ENCODE results near the gene STX19. TPM values are rescaled to one million over a fixed set of nuclear protein-coding genes. Genes with fewer than 3 reads are reported as not detected.

STX19 gene, protein sequence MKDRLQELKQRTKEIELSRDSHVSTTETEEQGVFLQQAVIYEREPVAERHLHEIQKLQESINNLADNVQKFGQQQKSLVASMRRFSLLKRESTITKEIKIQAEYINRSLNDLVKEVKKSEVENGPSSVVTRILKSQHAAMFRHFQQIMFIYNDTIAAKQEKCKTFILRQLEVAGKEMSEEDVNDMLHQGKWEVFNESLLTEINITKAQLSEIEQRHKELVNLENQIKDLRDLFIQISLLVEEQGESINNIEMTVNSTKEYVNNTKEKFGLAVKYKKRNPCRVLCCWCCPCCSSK
- total RNA-seq (not detected), polyA plus RNA-seq (under 1 TPM in 1 of 4 donors, not detected in 3; 0.95 TPM)

DNA sequence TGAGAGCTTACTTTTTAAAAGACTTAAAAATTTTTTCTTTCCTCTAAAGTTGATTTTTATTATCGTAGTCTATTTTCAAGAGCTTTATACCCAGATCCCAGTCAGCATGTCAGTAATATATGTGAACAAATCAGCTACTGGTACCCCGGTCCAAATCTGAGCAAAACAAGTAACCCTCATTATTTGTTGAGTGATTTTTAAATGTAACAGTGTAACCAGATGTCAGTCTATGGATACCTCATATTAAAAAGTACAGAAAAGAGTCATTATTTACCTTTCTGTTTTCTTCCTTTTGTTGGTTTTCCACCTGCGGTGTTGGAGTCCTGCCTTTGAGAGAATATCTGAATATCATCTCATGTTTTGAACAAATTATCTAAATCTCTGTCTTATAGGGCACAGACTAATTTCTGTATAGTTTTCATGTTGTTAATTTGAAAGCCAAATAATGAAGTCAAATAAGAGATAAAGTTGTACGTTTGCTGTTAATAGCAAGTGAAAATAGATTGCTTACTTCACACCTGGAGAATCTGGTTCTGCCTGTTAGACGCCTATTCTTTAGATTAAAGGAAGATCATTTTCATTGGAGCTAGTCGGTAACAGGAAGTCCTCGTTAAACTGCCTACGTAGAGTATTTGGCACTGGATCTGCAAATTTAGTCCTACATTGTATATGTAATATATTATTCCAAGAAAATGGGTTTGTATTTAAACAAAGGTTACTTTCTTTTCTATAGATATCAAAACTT lies at the start of gene STX19:
Gene STX19, minus strand, starts transcription at position 505 of the 745 bp plus-strand sequence. CDS start 13,328 bp downstream, outside the sequence.
- DNase-seq (no peak), ATAC-seq (ENCODE audit: low read depth in 2 of 2) (no peak)
- H3K27ac Mint-ChIP-seq = no peak within 1 kb of the TSS
- no peaks in the 10 kb centered on the region for H3K36me3 ChIP-seq (ENCODE audit: control insufficient read depth, insufficient read depth, low read length)
- H3K9me3 Mint-ChIP-seq = no peaks in the 10 kb centered on the region
- no peaks in the 10 kb centered on the region for H3K4me1 Mint-ChIP-seq
- no peaks in the 10 kb centered on the region for H3K9me3 ChIP-seq (ENCODE audit: control insufficient read depth in 2 of 2, low read length in 2 of 2)
- H3K27me3 Mint-ChIP-seq = no peaks in the 10 kb centered on the region
- no peaks in the 10 kb centered on the region for H3K4me1 ChIP-seq (ENCODE audit: control insufficient read depth, insufficient read depth, low read length, poor library complexity, severe bottlenecking)
- peaks cover 6% of the 10 kb centered on the region for H3K36me3 Mint-ChIP-seq
- H3K4me3 Mint-ChIP-seq = no peak within 1 kb of the TSS
- H3K27ac ChIP-seq (ENCODE audit: insufficient read depth, low read length, poor library complexity, severe bottlenecking) = no peak within 1 kb of the TSS
- H3K4me3 ChIP-seq (ENCODE audit: low read depth, low read length) = no peak within 1 kb of the TSS
- H3K27me3 ChIP-seq (ENCODE audit: control insufficient read depth, insufficient read depth, low read length) = no peaks in the 10 kb centered on the region

DNA sequence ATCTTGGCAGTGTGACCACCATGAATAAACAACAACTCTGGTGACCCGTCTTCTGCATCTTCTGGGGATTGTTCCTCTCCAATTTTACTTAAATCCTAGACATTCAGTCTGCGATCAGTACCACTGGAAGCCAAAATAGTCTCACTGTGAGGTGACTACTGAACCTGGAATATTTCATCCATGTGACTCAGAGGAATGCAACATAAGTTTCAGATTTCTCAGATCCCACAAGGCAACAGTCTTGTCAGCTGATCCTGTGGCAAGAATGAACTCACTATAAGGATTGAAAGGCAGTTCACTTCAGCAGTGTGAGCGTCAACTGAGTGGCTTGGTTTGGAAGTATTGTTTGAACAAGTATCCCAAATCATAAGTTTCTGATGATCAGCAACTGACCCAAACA lies 47.7 kb upstream of the STX19 start:
- Histone ChIP-seq H3K4me1 (ENCODE audit: control insufficient read depth, insufficient read depth, low read length, poor library complexity, severe bottlenecking) (peaks cover 15% of the 10 kb centered on the region), H3K27me3 (ENCODE audit: control insufficient read depth, insufficient read depth, low read length) (no peaks in the 10 kb centered on the region), H3K4me3 (ENCODE audit: low read depth, low read length) (no peak overlapping the region), H3K27ac (ENCODE audit: insufficient read depth, low read length, poor library complexity, severe bottlenecking) (no peak overlapping the region), H3K36me3 (ENCODE audit: control insufficient read depth, insufficient read depth, low read length) (peaks cover 15% of the 10 kb centered on the region), H3K9me3 (ENCODE audit: control insufficient read depth in 2 of 2, low read length in 2 of 2) (no peaks in the 10 kb centered on the region)
- peaks cover 26 to 81% (median 60%) of the 10 kb centered on the region in 4 donors for H3K4me1 Mint-ChIP-seq
- peaks cover 43% of the 10 kb centered on the region for H3K36me3 Mint-ChIP-seq
- H3K4me3 Mint-ChIP-seq = no peak overlapping the region
- no peak overlapping the region for H3K27ac Mint-ChIP-seq
- DNase-seq (no peak), ATAC-seq (ENCODE audit: low read depth in 2 of 2) (no peak)
- H3K27me3 Mint-ChIP-seq = no peaks in the 10 kb centered on the region
- peaks cover 0 to 4% (median 0%) of the 10 kb centered on the region in 7 donors for H3K9me3 Mint-ChIP-seq

DNA sequence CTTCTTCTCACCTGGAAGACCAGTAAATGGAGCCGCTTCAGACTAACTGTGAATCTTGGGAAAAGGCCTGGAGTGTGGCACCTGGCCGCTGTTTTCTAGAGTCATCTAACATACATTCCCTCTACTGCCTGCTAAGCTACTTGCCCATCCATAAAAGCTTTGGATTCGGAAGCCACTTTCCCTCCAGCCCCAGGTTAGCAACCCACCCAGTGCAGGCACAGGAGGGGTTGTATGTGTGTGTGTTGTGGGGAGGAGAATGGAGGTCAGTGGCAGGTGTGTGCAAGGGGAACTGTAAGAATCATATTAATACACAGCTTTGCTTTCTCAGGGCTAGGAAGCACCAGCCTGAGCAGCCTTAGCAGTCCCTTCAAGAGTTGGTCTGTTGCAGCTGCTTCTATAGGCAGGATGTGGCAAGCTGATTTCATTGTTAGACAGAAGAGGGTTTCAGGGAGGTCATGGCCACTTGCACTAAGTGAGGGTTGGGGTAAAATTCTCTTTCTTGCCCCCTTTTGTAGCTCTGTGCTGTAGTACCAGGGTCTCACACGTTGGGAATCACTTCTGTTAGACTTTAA lies 43.4 kb upstream of the STX19 start:
- peak overlapping the region in 2 of 3 donors; percentile 68 to 78 for H3K27ac Mint-ChIP-seq
- peaks cover 0 to 1% (median 0%) of the 10 kb centered on the region in 7 donors for H3K9me3 Mint-ChIP-seq
- peak; percentile 71 to 83 for ATAC-seq (ENCODE audit: low read depth in 2 of 2)
- no peak overlapping the region for H3K27ac ChIP-seq (ENCODE audit: insufficient read depth, low read length, poor library complexity, severe bottlenecking)
- peaks cover 17% of the 10 kb centered on the region for H3K36me3 ChIP-seq (ENCODE audit: control insufficient read depth, insufficient read depth, low read length)
- no peak overlapping the region for H3K4me3 Mint-ChIP-seq
- H3K4me3 ChIP-seq (ENCODE audit: low read depth, low read length) = no peak overlapping the region
- peaks cover 4% of the 10 kb centered on the region for H3K4me1 ChIP-seq (ENCODE audit: control insufficient read depth, insufficient read depth, low read length, poor library complexity, severe bottlenecking)
- no peaks in the 10 kb centered on the region for H3K27me3 ChIP-seq (ENCODE audit: control insufficient read depth, insufficient read depth, low read length)
- H3K36me3 Mint-ChIP-seq = peaks cover 51% of the 10 kb centered on the region
- no peaks in the 10 kb centered on the region for H3K9me3 ChIP-seq (ENCODE audit: control insufficient read depth in 2 of 2, low read length in 2 of 2)
- DNase-seq = peak in 1 of 3 donors; percentile 67
- H3K27me3 Mint-ChIP-seq = no peaks in the 10 kb centered on the region
- H3K4me1 Mint-ChIP-seq = peaks cover 39 to 68% (median 58%) of the 10 kb centered on the region in 4 donors

DNA sequence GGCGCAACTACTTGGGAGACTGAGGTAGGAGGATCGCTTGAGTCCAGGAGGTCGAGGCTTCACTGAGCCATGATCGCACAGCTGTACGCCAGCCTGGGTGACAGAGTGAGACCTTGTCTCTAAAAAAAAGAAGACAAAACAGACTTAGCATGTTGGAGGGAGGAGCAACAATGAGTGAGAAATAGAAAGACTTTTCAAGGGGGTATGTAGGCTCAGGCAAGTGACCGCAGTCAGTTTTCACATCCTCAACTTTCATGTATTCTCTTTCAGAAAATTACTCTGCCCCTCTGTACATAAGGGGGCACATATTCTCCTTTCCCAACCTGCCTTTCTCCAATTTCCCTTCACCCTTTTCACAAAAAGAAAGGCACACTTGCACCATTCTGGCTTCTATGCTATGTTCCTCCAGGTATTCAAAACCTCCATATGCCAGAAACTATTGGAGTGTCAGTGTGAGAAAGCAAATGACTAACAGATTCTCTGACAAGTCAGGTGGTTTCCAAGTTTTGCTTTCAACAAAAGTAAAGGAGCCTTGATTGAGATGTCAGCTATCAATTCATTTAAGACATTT lies 42.0 kb upstream of the STX19 start:
- peaks cover 0 to 1% (median 0%) of the 10 kb centered on the region in 7 donors for H3K9me3 Mint-ChIP-seq
- H3K4me3 Mint-ChIP-seq = no peak overlapping the region
- ATAC-seq (ENCODE audit: low read depth in 2 of 2) (no peak), DNase-seq (no peak)
- H3K4me1 Mint-ChIP-seq = peaks cover 51 to 79% (median 67%) of the 10 kb centered on the region in 4 donors
- no peak overlapping the region for H3K27ac Mint-ChIP-seq
- Histone ChIP-seq H3K9me3 (ENCODE audit: control insufficient read depth in 2 of 2, low read length in 2 of 2) (no peaks in the 10 kb centered on the region), H3K4me3 (ENCODE audit: low read depth, low read length) (no peak overlapping the region), H3K4me1 (ENCODE audit: control insufficient read depth, insufficient read depth, low read length, poor library complexity, severe bottlenecking) (peaks cover 14% of the 10 kb centered on the region), H3K36me3 (ENCODE audit: control insufficient read depth, insufficient read depth, low read length) (peaks cover 12% of the 10 kb centered on the region), H3K27ac (ENCODE audit: insufficient read depth, low read length, poor library complexity, severe bottlenecking) (no peak overlapping the region), H3K27me3 (ENCODE audit: control insufficient read depth, insufficient read depth, low read length) (no peaks in the 10 kb centered on the region)
- H3K27me3 Mint-ChIP-seq = no peaks in the 10 kb centered on the region
- peaks cover 43% of the 10 kb centered on the region for H3K36me3 Mint-ChIP-seq

DNA sequence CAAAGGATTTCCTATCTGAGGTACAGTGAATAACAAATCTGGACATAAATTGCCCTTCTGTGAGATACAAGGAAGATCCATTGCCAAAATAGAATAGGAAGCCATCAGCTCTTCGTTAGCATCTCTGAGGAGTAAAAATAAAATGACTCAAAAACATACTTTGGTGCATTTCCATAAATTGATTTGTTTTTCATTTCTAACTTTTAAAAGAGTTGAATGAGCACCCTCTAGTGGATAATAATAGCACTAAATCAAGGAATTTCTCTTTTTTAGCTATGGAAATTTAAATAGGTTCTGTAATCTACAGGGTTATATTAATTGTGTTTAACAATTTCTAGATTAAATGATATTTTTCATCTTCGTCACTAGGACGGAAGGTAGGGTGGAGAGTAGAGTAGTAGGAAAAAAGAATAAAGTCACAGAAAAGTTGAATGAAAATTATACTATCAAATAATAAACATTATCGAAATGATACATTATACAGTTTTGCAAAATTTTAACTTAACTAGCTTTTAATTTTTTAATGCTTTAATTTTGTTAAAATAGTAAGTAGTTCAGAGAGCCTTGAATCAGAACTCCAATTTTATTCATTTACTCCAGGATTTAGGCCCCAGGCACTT lies 40.9 kb upstream of the STX19 start:
- ATAC-seq (ENCODE audit: low read depth in 2 of 2) = no peak
- H3K36me3 Mint-ChIP-seq = peaks cover 48% of the 10 kb centered on the region
- peak in 2 of 3 donors; percentile 30 to 38 for DNase-seq
- H3K9me3 ChIP-seq (ENCODE audit: control insufficient read depth in 2 of 2, low read length in 2 of 2) = no peaks in the 10 kb centered on the region
- H3K36me3 ChIP-seq (ENCODE audit: control insufficient read depth, insufficient read depth, low read length) = peaks cover 12% of the 10 kb centered on the region
- H3K27me3 ChIP-seq (ENCODE audit: control insufficient read depth, insufficient read depth, low read length) = no peaks in the 10 kb centered on the region
- no peaks in the 10 kb centered on the region for H3K27me3 Mint-ChIP-seq
- H3K4me3 Mint-ChIP-seq = peak overlapping the region in 2 of 4 donors; percentile 29 to 66
- no peak overlapping the region for H3K27ac ChIP-seq (ENCODE audit: insufficient read depth, low read length, poor library complexity, severe bottlenecking)
- H3K4me3 ChIP-seq (ENCODE audit: low read depth, low read length) = no peak overlapping the region
- H3K4me1 ChIP-seq (ENCODE audit: control insufficient read depth, insufficient read depth, low read length, poor library complexity, severe bottlenecking) = peaks cover 25% of the 10 kb centered on the region
- peaks cover 0 to 1% (median 0%) of the 10 kb centered on the region in 7 donors for H3K9me3 Mint-ChIP-seq
- peaks cover 52 to 81% (median 71%) of the 10 kb centered on the region in 4 donors for H3K4me1 Mint-ChIP-seq
- peak overlapping the region in 1 of 3 donors; percentile 38 for H3K27ac Mint-ChIP-seq

DNA sequence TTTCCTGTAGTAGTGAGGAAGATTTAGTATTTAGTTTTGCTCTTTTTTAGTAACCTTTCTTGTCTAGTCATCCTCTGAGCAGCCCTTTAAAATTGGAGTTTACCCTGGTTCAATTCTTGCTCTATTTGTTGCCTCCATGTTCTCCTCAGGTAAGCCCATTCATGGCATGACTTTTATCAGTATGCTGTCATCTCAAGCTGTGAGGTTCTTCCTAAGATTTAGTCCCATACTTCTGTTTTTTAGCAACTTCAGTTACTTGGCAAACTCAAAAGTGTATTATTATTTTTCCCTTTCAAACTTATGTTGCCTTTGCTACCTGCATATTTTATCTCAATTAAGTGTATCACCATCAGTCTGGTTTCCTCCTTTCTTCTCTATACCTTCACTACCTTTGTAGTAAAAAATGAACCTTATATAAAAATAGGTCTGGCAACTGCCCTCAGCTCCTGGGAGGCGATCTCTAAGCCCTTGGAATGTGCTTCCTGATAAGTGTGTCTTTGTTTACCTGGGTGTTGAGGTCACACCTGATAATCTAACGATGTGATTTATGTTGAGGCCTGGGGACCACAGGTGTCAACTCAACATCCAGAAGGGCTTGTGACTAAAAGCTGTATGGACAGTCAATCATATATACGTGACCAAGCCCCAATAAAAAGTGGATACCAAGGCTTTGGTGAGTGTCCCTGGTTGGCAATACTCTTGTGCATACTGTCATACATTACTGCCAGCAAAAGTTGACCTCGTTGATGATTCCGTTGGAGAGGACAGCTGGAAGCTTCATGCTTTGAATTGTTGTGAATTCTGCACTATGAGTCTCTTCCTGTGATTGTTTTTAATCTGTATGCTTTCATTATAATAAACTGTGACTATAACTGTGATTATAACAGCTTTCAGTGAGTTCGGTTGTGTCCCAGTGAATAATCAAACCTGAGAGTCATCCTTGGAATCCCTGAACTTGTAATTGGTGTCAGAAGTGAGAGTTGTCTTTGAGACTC lies 38.4 kb upstream of the STX19 start:
- Histone ChIP-seq H3K9me3 (ENCODE audit: control insufficient read depth in 2 of 2, low read length in 2 of 2) (no peaks in the 10 kb centered on the region), H3K4me3 (ENCODE audit: low read depth, low read length) (peak overlapping the region; percentile 96), H3K4me1 (ENCODE audit: control insufficient read depth, insufficient read depth, low read length, poor library complexity, severe bottlenecking) (peaks cover 38% of the 10 kb centered on the region), H3K27me3 (ENCODE audit: control insufficient read depth, insufficient read depth, low read length) (no peaks in the 10 kb centered on the region), H3K36me3 (ENCODE audit: control insufficient read depth, insufficient read depth, low read length) (peaks cover 6% of the 10 kb centered on the region), H3K27ac (ENCODE audit: insufficient read depth, low read length, poor library complexity, severe bottlenecking) (no peak overlapping the region)
- H3K9me3 Mint-ChIP-seq = no peaks in the 10 kb centered on the region
- H3K36me3 Mint-ChIP-seq = peaks cover 42% of the 10 kb centered on the region
- ATAC-seq (ENCODE audit: low read depth in 2 of 2) = no peak
- H3K4me3 Mint-ChIP-seq = peak overlapping the region in 3 of 4 donors; percentile 42 to 73 (median 46)
- peaks cover 51 to 78% (median 69%) of the 10 kb centered on the region in 4 donors for H3K4me1 Mint-ChIP-seq
- H3K27me3 Mint-ChIP-seq = no peaks in the 10 kb centered on the region
- no peak for DNase-seq
- H3K27ac Mint-ChIP-seq = peak overlapping the region in 2 of 3 donors; percentile 11 to 52
